H9 (cell line): Measurements from ENCODE around the gene MCOLN3. TPM values are rescaled to one million over a fixed set of nuclear protein-coding genes. Genes with fewer than 3 reads are reported as not detected.

Source experiments
- DNase-seq: peaks from one replicate; pipeline ENCODE4 v3.0.0-alpha.2; 2017
- H2AFZ ChIP-seq: one replicate; pipeline ENCODE4 v1.6.1; 2013; ENCODE audit warnings: mild to moderate bottlenecking, low read length, control low read depth, moderate library complexity
- H2AK5ac ChIP-seq: 2 replicates; pipeline ENCODE4 v1.6.1; 2013; ENCODE audit warnings: low read length, control low read depth, mixed read lengths; ENCODE audit not compliant: insufficient read length
- H2BK120ac ChIP-seq: one replicate; pipeline ENCODE4 v1.6.1; 2013; ENCODE audit warnings: low read depth, mild to moderate bottlenecking, low read length, control low read depth, inconsistent platforms; ENCODE audit not compliant: poor library complexity, severe bottlenecking
- H2BK12ac ChIP-seq: 2 replicates; pipeline ENCODE4 v1.6.1; 2013; ENCODE audit warnings: low read length, control low read depth, mixed read lengths, low read depth; ENCODE audit not compliant: insufficient read length
- H2BK15ac ChIP-seq: 2 replicates; pipeline ENCODE4 v1.6.1; 2013; ENCODE audit warnings: low read depth, low read length, control low read depth
- H2BK20ac ChIP-seq: one replicate; pipeline ENCODE4 v1.6.1; 2013; ENCODE audit warnings: low read depth, mild to moderate bottlenecking, low read length, control low read depth, inconsistent platforms; ENCODE audit not compliant: poor library complexity, severe bottlenecking
- H2BK5ac ChIP-seq: 2 replicates; pipeline ENCODE4 v1.6.1; 2013; ENCODE audit warnings: low read length, control low read depth, mixed read lengths; ENCODE audit not compliant: insufficient read length
- H3K14ac ChIP-seq: 2 replicates; pipeline ENCODE4 v1.6.1; 2013; ENCODE audit warnings: low read length, control low read depth; ENCODE audit not compliant: insufficient read depth
- H3K18ac ChIP-seq: 2 replicates; pipeline ENCODE4 v1.6.1; 2013; ENCODE audit warnings: low read depth, mild to moderate bottlenecking, mixed read lengths, low read length, control low read depth; ENCODE audit not compliant: insufficient read length
- H3K23ac ChIP-seq: 2 replicates; pipeline ENCODE4 v1.6.1; 2013; ENCODE audit warnings: low read length, control low read depth, mixed read lengths, low read depth; ENCODE audit not compliant: insufficient read length
- H3K23me2 ChIP-seq: 2 replicates; pipeline ENCODE4 v1.6.1; 2013; ENCODE audit warnings: low read depth, mild to moderate bottlenecking, mixed read lengths, low read length, control low read depth; ENCODE audit not compliant: insufficient read length, poor library complexity, severe bottlenecking
- H3K27ac ChIP-seq: 2 replicates; pipeline ENCODE4 v1.5.1; 2013; ENCODE audit warnings: low read length, control low read depth, mixed read lengths, low read depth; ENCODE audit not compliant: insufficient read length
- H3K27me3 ChIP-seq: 2 replicates; pipeline ENCODE4 v1.6.1; 2013; ENCODE audit warnings: low read length, control low read depth, inconsistent platforms; ENCODE audit not compliant: insufficient read depth
- H3K4ac ChIP-seq: 2 replicates; pipeline ENCODE4 v1.6.1; 2013; ENCODE audit warnings: low read depth, mild to moderate bottlenecking, control low read depth, inconsistent platforms, low read length, moderate library complexity
- H3K4me1 ChIP-seq: 2 replicates; pipeline ENCODE4 v1.6.1; 2013; ENCODE audit warnings: low read length, control low read depth, inconsistent platforms; ENCODE audit not compliant: insufficient read depth
- H3K4me2 ChIP-seq: 2 replicates; pipeline ENCODE4 v1.6.1; 2013; ENCODE audit warnings: low read length, control low read depth, mixed read lengths; ENCODE audit not compliant: insufficient read length, insufficient read depth
- H3K56ac ChIP-seq: 2 replicates; pipeline ENCODE4 v1.6.1; 2013; ENCODE audit warnings: low read depth, mild to moderate bottlenecking, mixed read lengths, low read length, control low read depth; ENCODE audit not compliant: insufficient read length
- H3K79me1 ChIP-seq: 2 replicates; pipeline ENCODE4 v1.6.1; 2013; ENCODE audit warnings: low read depth, mild to moderate bottlenecking, moderate library complexity, low read length, control low read depth, inconsistent platforms; ENCODE audit not compliant: insufficient read depth, poor library complexity, severe bottlenecking
- H3K79me2 ChIP-seq: 2 replicates; pipeline ENCODE4 v1.6.1; 2013; ENCODE audit warnings: low read length, control low read depth, inconsistent platforms; ENCODE audit not compliant: insufficient read depth
- H3K9ac ChIP-seq: 2 replicates; pipeline ENCODE4 v1.6.1; 2013; ENCODE audit warnings: low read length, control low read depth, mixed read lengths; ENCODE audit not compliant: insufficient read length; ENCODE audit errors: extremely low read depth
- H3K9me3 ChIP-seq: one replicate; pipeline ENCODE4 v1.6.1; 2013; ENCODE audit warnings: low read depth, low read length, inconsistent platforms; ENCODE audit not compliant: control insufficient read depth
- H3T11ph ChIP-seq: one replicate; pipeline ENCODE4 v1.6.1; 2013; ENCODE audit warnings: mild to moderate bottlenecking, low read length, control low read depth, inconsistent platforms
- H4K20me1 ChIP-seq: one replicate; pipeline ENCODE4 v1.6.1; 2013; ENCODE audit not compliant: control insufficient read depth, insufficient read length, insufficient read depth
- H4K5ac ChIP-seq: 2 replicates; pipeline ENCODE4 v1.6.1; 2013; ENCODE audit warnings: low read depth, mild to moderate bottlenecking, mixed read lengths, low read length, control low read depth; ENCODE audit not compliant: insufficient read length
- H4K8ac ChIP-seq: replicated peaks from 2 replicates; pipeline ENCODE4 v1.6.1; 2013; ENCODE audit warnings: low read length, control low read depth, mixed read lengths, low read depth; ENCODE audit not compliant: insufficient read length
- H4K91ac ChIP-seq: 2 replicates; pipeline ENCODE4 v1.6.1; 2013; ENCODE audit warnings: low read depth, mild to moderate bottlenecking, moderate library complexity, mixed read lengths, low read length, control low read depth; ENCODE audit not compliant: insufficient read length
- H3K27ac Mint-ChIP-seq, 3 experiments: 2 replicates in 2 of 3; 3 replicates in 1 of 3; pipeline ENCODE4 v1.8.0; 2020 to 2021; ENCODE audit warnings: mixed read lengths in 3 of 3, mild to moderate bottlenecking in 1 of 3, moderate library complexity in 1 of 3
- H3K27me3 Mint-ChIP-seq: 2 replicates; pipeline ENCODE4 v1.8.0; 2021; ENCODE audit warnings: low read depth, mild to moderate bottlenecking, moderate library complexity, mixed read lengths
- H3K36me3 Mint-ChIP-seq, 3 experiments: 2 replicates in 2 of 3; 3 replicates in 1 of 3; pipeline ENCODE4 v1.8.0; 2020 to 2021; ENCODE audit warnings: low read depth in 3 of 3, mixed read lengths in 3 of 3; ENCODE audit not compliant: insufficient read depth in 1 of 3
- H3K4me1 Mint-ChIP-seq, 2 experiments: 2 replicates each; pipeline ENCODE4 v1.8.0; 2020; ENCODE audit warnings: mixed read lengths in 2 of 2
- H3K4me3 Mint-ChIP-seq, 2 experiments: 2 replicates in 1 of 2; 3 replicates in 1 of 2; pipeline ENCODE4 v1.8.0; 2020 to 2021; ENCODE audit warnings: mild to moderate bottlenecking in 2 of 2, mixed read lengths in 2 of 2, moderate library complexity in 1 of 2
- H3K9me3 Mint-ChIP-seq, 2 experiments: 2 replicates in 1 of 2; 3 replicates in 1 of 2; pipeline ENCODE4 v1.8.0; 2020; ENCODE audit warnings: mild to moderate bottlenecking in 2 of 2, mixed read lengths in 2 of 2, moderate library complexity in 1 of 2
- WGBS: extraction: QIAGEN DNeasy Blood & Tissue Kit; methylation state at CpG from one replicate; pipeline ENCODE4 v1.1.7; 2013; ENCODE audit warnings: missing lambda C conversion rate, low lambda C conversion rate, mixed read lengths; ENCODE audit not compliant: insufficient read length; ENCODE audit errors: extremely low coverage; 5-methylcytosine and 5-hydroxymethylcytosine counted together
- total RNA-seq: library from RNA; stranded (reverse); gene quantifications from 2 replicates; pipeline ENCODE4 v1.2.1, GENCODE V29; 2021
- TF ChIP-seq, protein P1 (sequence below): fragments of 200-600 bp; sonication (generic); conservative IDR thresholded peaks from 3 replicates; pipeline ENCODE4 v1.8.0; 2021; ENCODE audit warnings: antibody characterized with exemption, mild to moderate bottlenecking

The MCOLN3 gene
- total RNA-seq, 1 experiment from 2014 or later, result 10.8 TPM

DNA sequence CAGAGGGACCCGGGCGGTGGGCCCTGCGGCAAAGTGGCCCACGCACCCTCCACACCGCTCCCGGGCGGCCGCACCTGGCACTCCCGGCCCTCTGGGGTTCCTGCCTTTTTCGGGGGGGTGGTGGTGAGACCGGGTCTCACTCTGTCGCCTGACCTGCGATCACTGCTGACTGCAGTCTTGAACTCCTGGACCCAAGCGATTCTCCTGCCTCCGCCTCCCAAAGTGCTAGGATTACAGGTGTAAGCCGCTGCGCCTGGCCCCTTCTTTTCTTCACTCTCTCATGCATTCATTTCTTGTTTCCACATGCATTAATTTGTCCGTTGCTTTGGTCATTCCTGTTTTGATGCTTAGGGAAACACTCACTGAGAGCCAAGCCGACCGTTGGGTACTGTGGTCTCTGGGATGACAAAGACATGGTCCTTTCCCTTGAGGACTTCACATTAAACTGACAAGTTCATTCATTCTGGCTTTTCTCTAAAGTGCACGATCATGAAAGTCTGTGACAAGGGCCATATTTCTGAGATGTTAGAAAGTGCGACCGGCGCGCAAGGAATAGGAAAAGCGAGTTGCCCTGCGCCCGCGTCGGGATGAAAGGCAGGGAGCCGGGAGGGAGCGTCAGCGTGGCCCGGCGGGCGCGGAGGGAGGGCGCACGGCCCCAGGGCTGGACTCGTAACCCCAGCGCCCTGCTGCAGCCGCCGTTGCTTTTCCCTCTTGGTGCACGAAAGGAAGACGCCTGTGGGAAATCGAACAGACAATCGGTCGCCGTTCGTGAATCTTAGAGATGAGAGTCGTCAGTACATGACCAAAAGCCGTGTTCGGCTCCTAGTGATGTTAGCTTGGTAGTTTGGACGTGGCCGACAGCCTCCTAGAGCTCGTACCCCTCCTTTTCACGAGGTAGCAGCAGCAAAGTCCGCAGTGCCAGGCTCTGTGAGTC is 50.4 kb downstream of the MCOLN3 start:
- Histone ChIP-seq H2BK20ac (no peak overlapping the region), H2BK5ac (no peak overlapping the region), H2BK12ac (no peak overlapping the region), H3K79me2 (no peaks in the 10 kb centered on the region), H2AK5ac (no peak overlapping the region), H3K27ac (no peak overlapping the region), H3K23ac (no peak overlapping the region), H3K4ac (no peak overlapping the region), H3K18ac (no peak overlapping the region), H3K14ac (no peak overlapping the region), H3K79me1 (no peaks in the 10 kb centered on the region), H2BK120ac (no peak overlapping the region), H3K23me2 (peaks cover 6% of the 10 kb centered on the region), H4K91ac (no peak overlapping the region), H4K8ac (no peak overlapping the region), H4K20me1 (no peaks in the 10 kb centered on the region), H3K27me3 (peaks cover 22% of the 10 kb centered on the region), H3K9me3 (no peaks in the 10 kb centered on the region), H3K56ac (no peak overlapping the region), H3T11ph (no peak overlapping the region), H3K4me2 (peak overlapping the region; percentile 96), H3K9ac (no peak overlapping the region), H2AFZ (no peak overlapping the region), H2BK15ac (no peak overlapping the region), H3K4me1 (no peaks in the 10 kb centered on the region), H4K5ac (no peak overlapping the region)
- Mint-ChIP-seq H3K27me3 (peaks cover 88% of the 10 kb centered on the region), H3K27ac (no peak overlapping the region), H3K36me3 (no peaks in the 10 kb centered on the region; a peak in 1 of 7 replicates), H3K4me3 (peak overlapping the region; percentile 54 to 84), H3K4me1 (peaks cover 3 to 13% of the 10 kb centered on the region in 2 experiments), H3K9me3 (peaks cover 0 to 2% of the 10 kb centered on the region in 2 experiments; a peak in 1 of 5 replicates)
- DNase-seq, result peak; percentile 31
- TF ChIP-seq, protein P1, sequence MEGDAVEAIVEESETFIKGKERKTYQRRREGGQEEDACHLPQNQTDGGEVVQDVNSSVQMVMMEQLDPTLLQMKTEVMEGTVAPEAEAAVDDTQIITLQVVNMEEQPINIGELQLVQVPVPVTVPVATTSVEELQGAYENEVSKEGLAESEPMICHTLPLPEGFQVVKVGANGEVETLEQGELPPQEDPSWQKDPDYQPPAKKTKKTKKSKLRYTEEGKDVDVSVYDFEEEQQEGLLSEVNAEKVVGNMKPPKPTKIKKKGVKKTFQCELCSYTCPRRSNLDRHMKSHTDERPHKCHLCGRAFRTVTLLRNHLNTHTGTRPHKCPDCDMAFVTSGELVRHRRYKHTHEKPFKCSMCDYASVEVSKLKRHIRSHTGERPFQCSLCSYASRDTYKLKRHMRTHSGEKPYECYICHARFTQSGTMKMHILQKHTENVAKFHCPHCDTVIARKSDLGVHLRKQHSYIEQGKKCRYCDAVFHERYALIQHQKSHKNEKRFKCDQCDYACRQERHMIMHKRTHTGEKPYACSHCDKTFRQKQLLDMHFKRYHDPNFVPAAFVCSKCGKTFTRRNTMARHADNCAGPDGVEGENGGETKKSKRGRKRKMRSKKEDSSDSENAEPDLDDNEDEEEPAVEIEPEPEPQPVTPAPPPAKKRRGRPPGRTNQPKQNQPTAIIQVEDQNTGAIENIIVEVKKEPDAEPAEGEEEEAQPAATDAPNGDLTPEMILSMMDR, result no peak
- WGBS, result no CpG with 5 or more reads among the region's 58 CpGs
